ENCODE data around the gene SALL1. TPM values are rescaled to one million over a fixed set of nuclear protein-coding genes. Genes with fewer than 3 reads are reported as not detected.

The SALL1 gene
- total and polyA plus RNA-seq, 2 of the 13 experiments (the other 11 are each of a cell fraction or from before 2014, with no cell fraction given): 6.6 to 12.3 TPM

- no peaks in the 10 kb centered on the region for H3K9me3 ChIP-seq (ENCODE audit: low read length)
- no TSS peak for BruUV-seq (replicated peaks)
- peaks cover 67% of the 10 kb centered on the region for H3K79me2 ChIP-seq (ENCODE audit: insufficient read depth, low read length)
- H3K4me3 ChIP-seq (replicated peaks in 1 of 3; ENCODE audit: insufficient read depth in 1 of 3, low read depth in 2 of 3, low read length in 3 of 3): no peak overlapping the region
- H3K9ac ChIP-seq (ENCODE audit: insufficient read depth, low read depth, low read length): no peak overlapping the region
- no peak for FAIRE-seq
- TF ChIP-seq RBFOX2 (IDR thresholded peaks at IDR 0.05; ENCODE audit: low read depth, low read length) (0 out of 2 replicates have a peak, but pooled peaks have one; percentile 13), TFAP4 (IDR thresholded peaks at IDR 0.05; ENCODE audit: borderline replicate concordance, low read depth) (peak; percentile 32; the same call in 1 of the 2 replicates), MAFK (conservative IDR thresholded peaks at IDR 0.05 in 1 of 2, IDR thresholded peaks at IDR 0.05 in 1 of 2; ENCODE audit: low read length in 2 of 2) (peak; percentile 34 to 56), ZC3H4 (CRISPR knock-in tag; IDR thresholded peaks at IDR 0.05; ENCODE audit: borderline replicate concordance) (no peak), MAFF (IDR thresholded peaks at IDR 0.05; ENCODE audit: low read depth, low read length) (peak; percentile 39; the same call in 1 of the 2 replicates)
- DNase-seq (ENCODE audit: low spot score): no peak
- peaks cover 14 to 25% of the 10 kb centered on the region in 2 experiments; a peak in 4 of 5 replicates for H3K36me3 ChIP-seq (replicated peaks in 1 of 2; ENCODE audit: control insufficient read depth in 1 of 2, insufficient read depth in 2 of 2, low read length in 2 of 2)
- no peaks in the 10 kb centered on the region for H3K27me3 ChIP-seq (ENCODE audit: control insufficient read depth in 1 of 2, insufficient read depth in 2 of 2, low read length in 2 of 2)
- 76% methylated on average over 1 of the region's 1 CpG for WGBS (ENCODE audit: low lambda C conversion rate)
- intact Hi-C loops (cut with micrococcal nuclease; ENCODE audit: unreplicated experiment): no loop called here
- no peak overlapping the region for H3K27ac ChIP-seq (ENCODE audit: extremely low read length, insufficient read depth, low read length)
- ChIA-PET CTCF (ENCODE audit: low intra/inter-chr PET ratio, low total read pairs) (no interaction called here), POLR2A (interaction anchor here (1.2 kb wide), 1 partner anchor 92 kb away, joined by 3 read pairs; no protein-coding TSS in a partner anchor)
- H2AFZ ChIP-seq (ENCODE audit: low read length): no peak overlapping the region
- no peak for ATAC-seq
- H4K20me1 ChIP-seq (ENCODE audit: insufficient read depth, low read length): no peaks in the 10 kb centered on the region
- in situ Hi-C loops (cut with HindIII; ENCODE audit: extremely low pct_ligation_motif_present, low pct_unique_long_range_greater_than_20kb): no loop called here
- H3K4me2 ChIP-seq (ENCODE audit: low read depth, low read length): no peak overlapping the region
- peaks cover 60% of the 10 kb centered on the region for H3K4me1 ChIP-seq (ENCODE audit: insufficient read depth, low read length)
These were observed 6.9 kb downstream of the SALL1 start for GRCh38 chr16:51144203-51144602.

- no peak overlapping the region for H3K4me2 ChIP-seq (ENCODE audit: low read depth, low read length)
- H3K79me2 ChIP-seq (ENCODE audit: insufficient read depth, low read length): peaks cover 59% of the 10 kb centered on the region
- intact Hi-C loops (cut with micrococcal nuclease; ENCODE audit: unreplicated experiment) (no loop called here), in situ Hi-C loops (cut with HindIII; ENCODE audit: extremely low pct_ligation_motif_present, low pct_unique_long_range_greater_than_20kb) (no loop called here)
- no peak overlapping the region for H3K27ac ChIP-seq (ENCODE audit: extremely low read length, insufficient read depth, low read length)
- peaks cover 54% of the 10 kb centered on the region for H3K4me1 ChIP-seq (ENCODE audit: insufficient read depth, low read length)
- FAIRE-seq: no peak
- H3K4me3 ChIP-seq (replicated peaks in 1 of 3; ENCODE audit: insufficient read depth in 1 of 3, low read depth in 2 of 3, low read length in 3 of 3): no peak overlapping the region
- POLR2A ChIA-PET: interaction anchor here (1.2 kb wide), 1 partner anchor 92 kb away, joined by 3 read pairs; no protein-coding TSS in a partner anchor
- no peak overlapping the region for H2AFZ ChIP-seq (ENCODE audit: low read length)
- no peak overlapping the region for H3K9ac ChIP-seq (ENCODE audit: insufficient read depth, low read depth, low read length)
- H3K27me3 ChIP-seq (ENCODE audit: control insufficient read depth in 1 of 2, insufficient read depth in 2 of 2, low read length in 2 of 2): no peaks in the 10 kb centered on the region
- BruUV-seq (replicated peaks): no TSS peak
- DNase-seq (ENCODE audit: low spot score): no peak
- peaks cover 20 to 33% of the 10 kb centered on the region in 2 experiments for H3K36me3 ChIP-seq (replicated peaks in 1 of 2; ENCODE audit: control insufficient read depth in 1 of 2, insufficient read depth in 2 of 2, low read length in 2 of 2)
- CTCF ChIA-PET (ENCODE audit: low intra/inter-chr PET ratio, low total read pairs): no interaction called here
- no peaks in the 10 kb centered on the region for H3K9me3 ChIP-seq (ENCODE audit: low read length)
- WGBS (ENCODE audit: low lambda C conversion rate): 81% methylated on average over 5 of the region's 5 CpGs
- ATAC-seq: no peak
- no peaks in the 10 kb centered on the region for H4K20me1 ChIP-seq (ENCODE audit: insufficient read depth, low read length)
- TF ChIP-seq ZNF18 (CRISPR knock-in tag; IDR thresholded peaks at IDR 0.05; ENCODE audit: insufficient replicate concordance): no peak
- TF ChIP-seq ZNF441 (CRISPR knock-in tag; IDR thresholded peaks at IDR 0.05; ENCODE audit: borderline replicate concordance): no peak
- TF ChIP-seq KDM4B (CRISPR knock-in tag; IDR thresholded peaks at IDR 0.05): no peak
- TF ChIP-seq SAFB2 (CRISPR knock-in tag; IDR thresholded peaks at IDR 0.05; ENCODE audit: borderline replicate concordance, low read depth): no peak
- TF ChIP-seq MIXL1 (CRISPR knock-in tag; IDR thresholded peaks at IDR 0.05): no peak
- TF ChIP-seq THAP11 (CRISPR knock-in tag; IDR thresholded peaks at IDR 0.05): no peak
- no peak for TF ChIP-seq USF2 (IDR thresholded peaks at IDR 0.05; ENCODE audit: low read depth, low read length)
- TF ChIP-seq USF2 (CRISPR knock-in tag; IDR thresholded peaks at IDR 0.05; ENCODE audit: borderline replicate concordance): no peak
These were observed 7.7 kb downstream of the SALL1 start for GRCh38 chr16:51143196-51143977.

Measured in HepG2 (cell line).